Mucosa of descending colon (tissue), 3 donors: ENCODE results near the gene ZNHIT1. TPM values are rescaled to one million over a fixed set of nuclear protein-coding genes. Genes with fewer than 3 reads are reported as not detected.

ENCODE experiments used
- ATAC-seq: fragments of 200-7000 bp; cut with Tn5 transposase; one replicate; pipeline ENCODE4 v1.9.1; 2020; ENCODE audit warnings: mild to moderate bottlenecking, moderate library complexity
- DNase-seq, 3 donors: peaks; one replicate each; pipeline ENCODE4 v3.0.0-alpha.2; 2020
- H3K36me3 ChIP-seq: fragments of 200-600 bp; one replicate; pipeline ENCODE4 v1.8.0; 2021; ENCODE audit warnings: low read depth, mild to moderate bottlenecking
- H3K4me1 ChIP-seq: fragments of 200-600 bp; one replicate; pipeline ENCODE4 v1.8.0; 2021; ENCODE audit warnings: low read depth, mild to moderate bottlenecking
- H3K4me3 ChIP-seq: fragments of 200-600 bp; one replicate; pipeline ENCODE4 v1.8.0; 2021; ENCODE audit warnings: mild to moderate bottlenecking
- H3K9me3 ChIP-seq: fragments of 200-600 bp; one replicate; pipeline ENCODE4 v1.8.0; 2021; ENCODE audit warnings: mild to moderate bottlenecking
- CTCF ChIP-seq: fragments of 200-600 bp; IDR thresholded peaks from one replicate; pipeline ENCODE4 v1.8.0; 2022; ENCODE audit warnings: antibody characterized with exemption, mild to moderate bottlenecking
- intact Hi-C, 2 donors: fragments of 100-400 bp; cut with DNase I in 1 of 2; cut with micrococcal nuclease in 1 of 2; formaldehyde crosslinking; loops; one replicate each; pipeline versions ENCODE4 v1.11.0 to v1.11.1; 2022; cut with DNase I, micrococcal nuclease
- total RNA-seq, 3 donors: library from RNA; stranded (reverse); fragmentation: NEBNext Ultra II Directional in 2 of 3; extraction: Animal tissue kit (Norgen Biotek cat#: 25700) in 2 of 3; gene quantifications; one replicate each; pipeline versions ENCODE4 v1.2.1 to v1.2.4, GENCODE V29; 2021 to 2023
- donor health status: DM: no; HTN: no; CAD: no; lungs with moderate emphysema.
- donor health status: DM: no; HTN: no; CAD: no.
- donor health status: DM: no; HTN: yes; CAD: no.

Gene ZNHIT1
- total RNA-seq, 3 donors from 2014 or later, result 58.7 to 97.0 (median 79.0) TPM

GRCh38 chr7:101180130-101180755, 37.7 kb upstream of the ZNHIT1 start, which contains the start of gene NAT16:
NAT16 (minus strand) TSS chr7:101180293; CDS start chr7:101174807, 5,486 bp downstream.
- TF ChIP-seq CTCF, result no peak
- ATAC-seq (no peak), DNase-seq (no peak)
- H3K36me3 ChIP-seq, result no peaks in the 10 kb centered on the region
- H3K4me3 ChIP-seq, result no peak within 1 kb of the TSS
- H3K4me1 ChIP-seq, result peaks cover 11% of the 10 kb centered on the region
- no peaks in the 10 kb centered on the region for H3K9me3 ChIP-seq
- intact Hi-C loops, result no loop called here

- intact Hi-C loops, result no loop called here
- ATAC-seq (peak; percentile 40), DNase-seq (no peak)
- no peak for TF ChIP-seq CTCF
- no peaks in the 10 kb centered on the region for H3K36me3 ChIP-seq
- no peaks in the 10 kb centered on the region for H3K9me3 ChIP-seq
- H3K4me3 ChIP-seq, result no peak overlapping the region
- H3K4me1 ChIP-seq, result peaks cover 4% of the 10 kb centered on the region
These were observed 32.6 kb upstream of the ZNHIT1 start for GRCh38 chr7:101185258-101185839.

- H3K36me3 ChIP-seq, result no peaks in the 10 kb centered on the region
- no peak overlapping the region for H3K4me3 ChIP-seq
- ATAC-seq, result no peak
- no peak for DNase-seq
- no peak for TF ChIP-seq CTCF
- peaks cover 4% of the 10 kb centered on the region for H3K4me1 ChIP-seq
- intact Hi-C loops, result no loop called here
- no peaks in the 10 kb centered on the region for H3K9me3 ChIP-seq
These were observed 31.8 kb upstream of the ZNHIT1 start for GRCh38 chr7:101186194-101186593.

GRCh38 chr7:101186844-101187428, 31.0 kb upstream of the ZNHIT1 start:
- no peak overlapping the region for H3K4me3 ChIP-seq
- no peak for ATAC-seq
- H3K36me3 ChIP-seq, result no peaks in the 10 kb centered on the region
- intact Hi-C loops, result no loop called here
- peaks cover 4% of the 10 kb centered on the region for H3K4me1 ChIP-seq
- H3K9me3 ChIP-seq, result no peaks in the 10 kb centered on the region
- DNase-seq, result no peak
- TF ChIP-seq CTCF, result no peak

- intact Hi-C loops, result no loop called here
- Histone ChIP-seq H3K4me1 (peaks cover 7% of the 10 kb centered on the region), H3K4me3 (no peak overlapping the region), H3K36me3 (no peaks in the 10 kb centered on the region), H3K9me3 (no peaks in the 10 kb centered on the region)
- DNase-seq (no peak), ATAC-seq (no peak)
- no peak for TF ChIP-seq CTCF
These were observed 28.9 kb upstream of the ZNHIT1 start for GRCh38 chr7:101189109-101189508.
